Calu3 (cell line): ENCODE results near the gene PLS1. TPM values are rescaled to one million over a fixed set of nuclear protein-coding genes. Genes with fewer than 3 reads are reported as not detected.

Experiments used
- BruUV-seq: library from RNA; stranded (reverse); fragments of 400-500 nt; replicated peaks from 2 replicates; lab custom pipeline; 2021; lab: Mats Ljungman, UMichigan
- CTCF ChIA-PET: fragments of 300-600 bp; sonication (Branson Sonifier 250); formaldehyde crosslinking; loops from one replicate; lab custom pipeline; 2022; ENCODE audit warnings: antibody characterized with exemption; lab: Charles Lee
- DNase-seq: peaks from one replicate; pipeline ENCODE4 v3.0.0; 2022
- H3K27ac Mint-ChIP-seq: one replicate; pipeline ENCODE4 v1.8.0; 2022; ENCODE audit warnings: mixed read lengths; ENCODE audit not compliant: unreplicated experiment
- H3K27me3 Mint-ChIP-seq: one replicate; pipeline ENCODE4 v1.8.0; 2022; ENCODE audit warnings: mixed read lengths; ENCODE audit not compliant: unreplicated experiment
- H3K36me3 Mint-ChIP-seq: one replicate; pipeline ENCODE4 v1.8.0; 2022; ENCODE audit warnings: mild to moderate bottlenecking, moderate library complexity, mixed read lengths; ENCODE audit not compliant: insufficient read depth, unreplicated experiment
- H3K4me1 Mint-ChIP-seq: one replicate; pipeline ENCODE4 v1.8.0; 2022; ENCODE audit warnings: mild to moderate bottlenecking, low read depth, mixed read lengths; ENCODE audit not compliant: unreplicated experiment
- H3K4me3 Mint-ChIP-seq: one replicate; pipeline ENCODE4 v1.8.0; 2022; ENCODE audit warnings: mild to moderate bottlenecking, low read depth, moderate library complexity, mixed read lengths; ENCODE audit not compliant: unreplicated experiment
- H3K9me3 Mint-ChIP-seq: one replicate; pipeline ENCODE4 v1.8.0; 2022; ENCODE audit warnings: low read depth, mixed read lengths; ENCODE audit not compliant: unreplicated experiment
- CTCF ChIP-seq: fragments of 200-600 bp; IDR thresholded peaks from one replicate; pipeline ENCODE4 v1.8.0; 2022; ENCODE audit warnings: antibody characterized with exemption; ENCODE audit not compliant: unreplicated experiment
- intact Hi-C: fragments of 100-400 bp; cut with micrococcal nuclease; formaldehyde crosslinking; loops from one replicate; pipeline ENCODE4 v1.10.0; 2022; ENCODE audit not compliant: unreplicated experiment
- total RNA-seq: library from RNA; stranded (reverse); gene quantifications from 2 replicates; pipeline ENCODE4 v1.2.3, GENCODE V29; 2022

PLS1 gene
- total RNA-seq, 1 experiment from 2014 or later = 155 TPM

- intact Hi-C loops = no loop called here
These were observed 36.9 kb downstream of the PLS1 start for GRCh38 chr3:142633073-142633472.

DNA sequence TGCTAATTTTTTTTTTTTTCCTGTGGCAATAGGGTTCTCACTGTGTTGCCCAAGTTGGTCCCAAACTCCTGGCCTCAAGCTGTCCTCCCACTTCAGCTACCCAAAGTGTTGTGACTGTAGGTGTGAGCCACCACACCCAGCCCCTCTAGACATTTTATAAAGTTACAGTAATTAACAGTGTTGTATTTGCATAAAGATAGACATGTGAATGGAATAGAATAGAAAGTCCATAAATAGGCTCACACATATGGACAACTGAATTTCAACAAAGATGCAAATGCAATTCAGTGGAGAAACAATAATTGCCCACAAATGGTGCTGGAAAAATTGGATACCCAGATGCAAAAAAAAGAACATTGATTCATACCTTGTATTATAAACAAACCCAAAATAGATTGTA is 39.9 kb downstream of the PLS1 start:
- BruUV-seq = no TSS peak
- peaks cover 17% of the 10 kb centered on the region for H3K4me1 Mint-ChIP-seq
- intact Hi-C loops = no loop called here
- no peak overlapping the region for H3K4me3 Mint-ChIP-seq
- H3K27me3 Mint-ChIP-seq = no peaks in the 10 kb centered on the region
- no peak overlapping the region for H3K27ac Mint-ChIP-seq
- no peaks in the 10 kb centered on the region for H3K9me3 Mint-ChIP-seq
- no peak for DNase-seq
- H3K36me3 Mint-ChIP-seq = peaks cover 5% of the 10 kb centered on the region
- no peak for TF ChIP-seq CTCF
- CTCF ChIA-PET = interaction anchor here (0.9 kb wide), 2 partner anchors 18 to 49 kb away, joined by 3 to 6 read pairs; no protein-coding TSS in a partner anchor

More at GRCh38 chr3:142633073-142633472, 36.9 kb downstream of the PLS1 start:
- Mint-ChIP-seq H3K27me3 (no peaks in the 10 kb centered on the region), H3K9me3 (no peaks in the 10 kb centered on the region), H3K27ac (no peak overlapping the region), H3K4me1 (peaks cover 8% of the 10 kb centered on the region), H3K36me3 (peaks cover 5% of the 10 kb centered on the region), H3K4me3 (no peak overlapping the region)
- no peak for TF ChIP-seq CTCF
- CTCF ChIA-PET = no interaction called here
- BruUV-seq = no TSS peak
- DNase-seq = no peak

DNA sequence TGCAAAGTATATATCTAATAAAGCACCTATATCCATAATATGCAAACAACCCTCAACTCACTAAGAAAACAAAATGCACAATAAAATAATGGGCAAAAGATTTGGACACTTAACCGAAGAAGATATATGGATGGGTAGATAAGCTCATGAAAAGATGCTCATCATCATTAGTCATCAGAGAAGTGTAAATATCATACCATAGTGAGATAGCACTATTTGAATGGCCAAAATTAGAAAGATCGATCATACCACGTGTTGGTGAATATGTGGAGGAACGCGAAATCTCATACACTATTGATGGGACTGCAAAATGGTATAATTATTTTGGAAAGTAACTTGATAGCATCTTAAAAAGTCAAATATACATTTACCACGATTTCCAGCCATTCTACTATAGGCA is 40.5 kb downstream of the PLS1 start:
- no peaks in the 10 kb centered on the region for H3K9me3 Mint-ChIP-seq
- CTCF ChIA-PET = interaction anchor here (0.9 kb wide), 2 partner anchors 17 to 50 kb away, joined by 3 to 6 read pairs; no protein-coding TSS in a partner anchor
- intact Hi-C loops = no loop called here
- H3K4me1 Mint-ChIP-seq = peaks cover 17% of the 10 kb centered on the region
- no peaks in the 10 kb centered on the region for H3K27me3 Mint-ChIP-seq
- H3K27ac Mint-ChIP-seq = no peak overlapping the region
- H3K4me3 Mint-ChIP-seq = no peak overlapping the region
- no TSS peak for BruUV-seq
- H3K36me3 Mint-ChIP-seq = peaks cover 5% of the 10 kb centered on the region
- DNase-seq = no peak
- no peak for TF ChIP-seq CTCF

GRCh38 chr3:142638291-142638690 is 42.1 kb downstream of the PLS1 start:
- peaks cover 24% of the 10 kb centered on the region for H3K4me1 Mint-ChIP-seq
- H3K27ac Mint-ChIP-seq = no peak overlapping the region
- peaks cover 11% of the 10 kb centered on the region for H3K36me3 Mint-ChIP-seq
- no peak for TF ChIP-seq CTCF
- CTCF ChIA-PET = interaction anchor here (0.6 to 0.9 kb wide), 4 partner anchors 26 to 387 kb away, joined by 3 to 6 read pairs (median 4); no protein-coding TSS in a partner anchor
- intact Hi-C loops = no loop called here
- H3K4me3 Mint-ChIP-seq = no peak overlapping the region
- H3K9me3 Mint-ChIP-seq = no peaks in the 10 kb centered on the region
- DNase-seq = no peak
- H3K27me3 Mint-ChIP-seq = no peaks in the 10 kb centered on the region
- BruUV-seq = no TSS peak
